Spleen (tissue), 7 donors: Measurements from ENCODE around the gene CDX2.

Experiments
- POLR2A ChIP-seq, 3 donors: fragments of 450-650 bp; IDR thresholded peaks; one replicate each; pipeline ENCODE4 v1.5.1; 2017; ENCODE audit warnings: antibody characterized with exemption in 3 of 3, mild to moderate bottlenecking in 1 of 3
- POLR2AphosphoS5 ChIP-seq, 3 donors: sonication (generic); formaldehyde crosslinking; IDR thresholded peaks; one replicate each; pipeline ENCODE4 v1.5.1; 2017; ENCODE audit warnings: antibody characterized with exemption in 3 of 3
- TF ChIP-seq, protein P1 (sequence below), 11 experiments: fragments of 200-600 bp in 7 of 11; fragments of 450-650 bp in 4 of 11; sonication (generic) in 4 of 11; IDR thresholded peaks in 8 of 11; conservative IDR thresholded peaks in 3 of 11; 1 replicate in 7 of 11; 2 replicates in 4 of 11; pipeline versions ENCODE4 v1.4.0 to v1.8.0; 2016 to 2021; ENCODE audit warnings: antibody characterized with exemption in 11 of 11, inconsistent platforms in 4 of 11, mild to moderate bottlenecking in 1 of 11
- donor health status: DM: no; HTN: no; CAD: no; lungs with moderate emphysema.
- donor health status: DM: no; HTN: no; CAD: no.
- donor health status: DM: no; HTN: no; CAD: no.

- TF ChIP-seq POLR2A (IDR thresholded peaks at IDR 0.05) (no peak), POLR2AphosphoS5 (IDR thresholded peaks at IDR 0.05) (no peak)
- TF ChIP-seq, protein P1, sequence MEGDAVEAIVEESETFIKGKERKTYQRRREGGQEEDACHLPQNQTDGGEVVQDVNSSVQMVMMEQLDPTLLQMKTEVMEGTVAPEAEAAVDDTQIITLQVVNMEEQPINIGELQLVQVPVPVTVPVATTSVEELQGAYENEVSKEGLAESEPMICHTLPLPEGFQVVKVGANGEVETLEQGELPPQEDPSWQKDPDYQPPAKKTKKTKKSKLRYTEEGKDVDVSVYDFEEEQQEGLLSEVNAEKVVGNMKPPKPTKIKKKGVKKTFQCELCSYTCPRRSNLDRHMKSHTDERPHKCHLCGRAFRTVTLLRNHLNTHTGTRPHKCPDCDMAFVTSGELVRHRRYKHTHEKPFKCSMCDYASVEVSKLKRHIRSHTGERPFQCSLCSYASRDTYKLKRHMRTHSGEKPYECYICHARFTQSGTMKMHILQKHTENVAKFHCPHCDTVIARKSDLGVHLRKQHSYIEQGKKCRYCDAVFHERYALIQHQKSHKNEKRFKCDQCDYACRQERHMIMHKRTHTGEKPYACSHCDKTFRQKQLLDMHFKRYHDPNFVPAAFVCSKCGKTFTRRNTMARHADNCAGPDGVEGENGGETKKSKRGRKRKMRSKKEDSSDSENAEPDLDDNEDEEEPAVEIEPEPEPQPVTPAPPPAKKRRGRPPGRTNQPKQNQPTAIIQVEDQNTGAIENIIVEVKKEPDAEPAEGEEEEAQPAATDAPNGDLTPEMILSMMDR (IDR thresholded peaks at IDR 0.05 in 8 of 11, conservative IDR thresholded peaks at IDR 0.05 in 3 of 11): no peak
Measured at GRCh38 chr13:27933118-27933517, 36.0 kb downstream of the CDX2 start.
